Loucy (cell line): ENCODE measurements around the gene TTC7B.

Experiments used
- H2AFZ ChIP-seq: fragments of 200-600 bp; sonication (generic); 2 replicates; pipeline ENCODE4 v1.6.0; 2016; ENCODE audit warnings: antibody characterized with exemption, mild to moderate bottlenecking, low read length, moderate library complexity
- H3F3A ChIP-seq: fragments of 200-600 bp; 2 replicates; pipeline ENCODE4 v1.6.0; 2016; ENCODE audit warnings: antibody characterized with exemption, low read depth, mild to moderate bottlenecking
- H3K27me3 ChIP-seq: fragments of 200-600 bp; sonication (generic); 2 replicates; pipeline ENCODE4 v1.6.1; 2014; ENCODE audit warnings: low read length, mild to moderate bottlenecking; ENCODE audit not compliant: insufficient read depth, poor library complexity, severe bottlenecking
- H3K36me3 ChIP-seq: fragments of 200-600 bp; sonication (generic); 2 replicates; pipeline ENCODE4 v1.6.1; 2016; ENCODE audit warnings: low read length; ENCODE audit not compliant: insufficient read depth
- H3K4me1 ChIP-seq: fragments of 200-600 bp; sonication (generic); 2 replicates; pipeline ENCODE4 v1.5.1; 2014; ENCODE audit warnings: low read length, mild to moderate bottlenecking; ENCODE audit not compliant: insufficient read depth, poor library complexity, severe bottlenecking
- H3K4me2 ChIP-seq: fragments of 200-600 bp; sonication (generic); 2 replicates; pipeline ENCODE4 v1.6.0; 2014; ENCODE audit warnings: antibody characterized with exemption, low read length, low read depth, mild to moderate bottlenecking; ENCODE audit not compliant: poor library complexity, severe bottlenecking
- H3K4me3 ChIP-seq: fragments of 200-600 bp; sonication (generic); 2 replicates; pipeline ENCODE4 v1.5.1; 2014; ENCODE audit warnings: low read length, mild to moderate bottlenecking, mixed read lengths; ENCODE audit not compliant: poor library complexity, severe bottlenecking
- H3K79me2 ChIP-seq: fragments of 200-600 bp; sonication (generic); 2 replicates; pipeline ENCODE4 v1.6.1; 2014; ENCODE audit warnings: low read length; ENCODE audit not compliant: insufficient read depth
- H3K9ac ChIP-seq: fragments of 200-600 bp; sonication (generic); 2 replicates; pipeline ENCODE4 v1.6.0; 2014; ENCODE audit warnings: mild to moderate bottlenecking, low read depth, low read length, moderate library complexity; ENCODE audit not compliant: poor library complexity, severe bottlenecking
- H3K9me2 ChIP-seq: fragments of 200-600 bp; sonication (generic); replicated peaks from 2 replicates; pipeline ENCODE4 v1.6.1; 2016; ENCODE audit warnings: low read depth, low read length, mixed read lengths
- H3K9me3 ChIP-seq: fragments of 200-600 bp; sonication (generic); 2 replicates; pipeline ENCODE4 v1.6.1; 2014; ENCODE audit warnings: mild to moderate bottlenecking, antibody characterized with exemption, low read length, low read depth; ENCODE audit not compliant: insufficient read depth
- H4K20me1 ChIP-seq: fragments of 200-600 bp; sonication (generic); 2 replicates; pipeline ENCODE4 v1.6.0; 2014; ENCODE audit warnings: antibody characterized with exemption, low read length, mild to moderate bottlenecking; ENCODE audit not compliant: insufficient read depth, poor library complexity, severe bottlenecking
- EZH2phosphoT487 ChIP-seq: fragments of 200-600 bp; IDR thresholded peaks from 2 replicates; pipeline ENCODE4 v1.6.1; 2018; ENCODE audit warnings: antibody characterized with exemption, mild to moderate bottlenecking, moderate library complexity, borderline replicate concordance
- TF ChIP-seq, protein P1 (sequence below): fragments of 200-600 bp; sonication (generic); conservative IDR thresholded peaks from 2 replicates; pipeline ENCODE4 v1.5.1; 2014; ENCODE audit warnings: mild to moderate bottlenecking, antibody characterized with exemption, low read length

The TTC7B gene

DNA sequence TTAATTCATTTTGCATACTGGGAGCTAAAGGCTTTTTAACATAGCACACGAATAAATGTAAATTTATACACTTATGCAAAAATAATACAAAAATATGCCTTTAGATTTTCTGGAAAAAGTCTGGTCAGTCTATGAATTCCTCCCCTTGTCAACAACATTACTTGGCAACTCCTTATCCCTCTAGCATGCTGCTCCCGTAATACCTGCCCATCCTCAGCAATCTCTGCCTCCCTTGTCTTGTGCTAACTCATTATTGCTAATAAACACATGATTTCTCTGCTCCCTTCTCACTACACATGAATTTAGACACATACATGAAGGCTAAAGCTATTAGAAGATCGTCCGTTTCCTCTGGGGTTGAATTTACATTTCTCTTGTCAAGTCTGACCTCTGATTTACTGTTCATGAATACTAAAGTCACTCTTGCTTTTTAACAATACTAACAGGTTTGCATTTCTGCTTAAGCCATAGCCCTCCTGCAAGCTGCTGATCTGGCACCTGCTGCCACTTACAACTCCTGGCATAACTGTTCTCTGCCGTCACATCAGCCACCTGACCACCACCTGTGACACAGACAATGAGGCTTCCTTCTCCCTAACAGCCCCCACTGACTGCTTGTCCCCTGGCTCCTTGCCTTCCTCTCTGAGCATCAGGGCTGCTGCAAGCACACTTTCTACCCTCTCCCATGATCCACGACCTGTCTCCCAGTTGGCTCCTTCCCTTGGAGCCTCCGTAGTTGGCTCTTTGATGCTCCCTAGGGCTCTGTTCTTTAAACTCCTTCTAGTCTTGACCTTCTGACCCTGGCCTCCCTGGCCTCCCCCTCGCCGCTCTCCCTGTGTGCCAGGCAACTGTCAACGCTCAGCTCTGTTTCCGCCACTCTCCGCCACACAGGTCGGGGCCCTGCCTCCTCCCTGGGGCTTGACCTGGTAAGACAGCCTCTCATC, 241.8 kb downstream of the TTC7B start:
- Histone ChIP-seq H4K20me1 (no peaks in the 10 kb centered on the region), H3K4me3 (no peak overlapping the region), H3F3A (no peaks in the 10 kb centered on the region), H3K9me2 (no peaks in the 10 kb centered on the region), H3K4me1 (no peaks in the 10 kb centered on the region), H2AFZ (no peak overlapping the region), H3K36me3 (peaks cover 3% of the 10 kb centered on the region; the same call in 1 of the 2 replicates), H3K4me2 (no peak overlapping the region), H3K9ac (no peak overlapping the region), H3K79me2 (no peaks in the 10 kb centered on the region), H3K27me3 (no peaks in the 10 kb centered on the region), H3K9me3 (no peaks in the 10 kb centered on the region)
- TF ChIP-seq, protein P1, sequence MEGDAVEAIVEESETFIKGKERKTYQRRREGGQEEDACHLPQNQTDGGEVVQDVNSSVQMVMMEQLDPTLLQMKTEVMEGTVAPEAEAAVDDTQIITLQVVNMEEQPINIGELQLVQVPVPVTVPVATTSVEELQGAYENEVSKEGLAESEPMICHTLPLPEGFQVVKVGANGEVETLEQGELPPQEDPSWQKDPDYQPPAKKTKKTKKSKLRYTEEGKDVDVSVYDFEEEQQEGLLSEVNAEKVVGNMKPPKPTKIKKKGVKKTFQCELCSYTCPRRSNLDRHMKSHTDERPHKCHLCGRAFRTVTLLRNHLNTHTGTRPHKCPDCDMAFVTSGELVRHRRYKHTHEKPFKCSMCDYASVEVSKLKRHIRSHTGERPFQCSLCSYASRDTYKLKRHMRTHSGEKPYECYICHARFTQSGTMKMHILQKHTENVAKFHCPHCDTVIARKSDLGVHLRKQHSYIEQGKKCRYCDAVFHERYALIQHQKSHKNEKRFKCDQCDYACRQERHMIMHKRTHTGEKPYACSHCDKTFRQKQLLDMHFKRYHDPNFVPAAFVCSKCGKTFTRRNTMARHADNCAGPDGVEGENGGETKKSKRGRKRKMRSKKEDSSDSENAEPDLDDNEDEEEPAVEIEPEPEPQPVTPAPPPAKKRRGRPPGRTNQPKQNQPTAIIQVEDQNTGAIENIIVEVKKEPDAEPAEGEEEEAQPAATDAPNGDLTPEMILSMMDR: no peak
- TF ChIP-seq EZH2phosphoT487: no peak

DNA sequence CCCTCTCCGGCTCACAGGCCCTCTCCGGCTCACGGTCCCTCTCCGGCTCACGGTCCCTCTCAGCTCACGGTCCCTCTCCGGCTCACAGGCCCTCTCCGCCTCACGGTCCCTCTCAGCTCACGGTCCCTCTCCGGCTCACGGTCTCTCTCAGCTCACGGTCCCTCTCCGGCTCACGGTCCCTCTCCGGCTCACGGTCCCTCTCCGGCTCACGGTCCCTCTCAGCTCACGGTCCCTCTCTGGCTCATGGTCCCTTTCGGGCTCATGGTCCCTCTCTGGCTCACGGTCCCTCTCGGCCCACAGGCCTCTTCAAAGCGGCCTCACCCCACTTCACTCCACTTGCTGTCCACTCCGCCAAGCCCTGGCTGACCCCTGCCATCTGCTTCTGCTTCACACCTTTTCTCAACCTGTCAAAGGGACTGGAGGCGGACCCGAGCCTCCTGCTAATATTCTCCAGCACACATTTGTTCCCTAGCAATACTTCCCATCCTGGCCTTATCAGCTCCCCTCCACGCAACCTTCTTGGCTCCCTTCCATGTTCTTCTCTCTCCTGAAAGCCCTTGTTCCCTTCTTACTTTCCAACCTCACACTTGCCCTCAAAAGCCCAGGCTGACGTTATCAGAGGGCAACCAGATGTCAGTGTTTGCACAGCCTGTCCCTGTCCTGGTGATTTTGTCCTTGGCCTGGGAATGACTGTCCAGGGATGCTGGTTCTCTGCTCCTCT, 242.7 kb downstream of the TTC7B start:
- TF ChIP-seq, protein P1: no peak
- TF ChIP-seq EZH2phosphoT487: no peak
- H3F3A ChIP-seq: no peaks in the 10 kb centered on the region
- H3K9me2 ChIP-seq: no peaks in the 10 kb centered on the region
- H3K4me3 ChIP-seq: no peak overlapping the region
- H3K36me3 ChIP-seq: peaks cover 3% of the 10 kb centered on the region; the same call in 1 of the 2 replicates
- H3K27me3 ChIP-seq: no peaks in the 10 kb centered on the region
- no peaks in the 10 kb centered on the region for H3K4me1 ChIP-seq
- no peaks in the 10 kb centered on the region for H3K9me3 ChIP-seq
- no peak overlapping the region for H3K4me2 ChIP-seq
- no peaks in the 10 kb centered on the region for H3K79me2 ChIP-seq
- H4K20me1 ChIP-seq: no peaks in the 10 kb centered on the region
- no peak overlapping the region for H3K9ac ChIP-seq
- no peak overlapping the region for H2AFZ ChIP-seq

DNA sequence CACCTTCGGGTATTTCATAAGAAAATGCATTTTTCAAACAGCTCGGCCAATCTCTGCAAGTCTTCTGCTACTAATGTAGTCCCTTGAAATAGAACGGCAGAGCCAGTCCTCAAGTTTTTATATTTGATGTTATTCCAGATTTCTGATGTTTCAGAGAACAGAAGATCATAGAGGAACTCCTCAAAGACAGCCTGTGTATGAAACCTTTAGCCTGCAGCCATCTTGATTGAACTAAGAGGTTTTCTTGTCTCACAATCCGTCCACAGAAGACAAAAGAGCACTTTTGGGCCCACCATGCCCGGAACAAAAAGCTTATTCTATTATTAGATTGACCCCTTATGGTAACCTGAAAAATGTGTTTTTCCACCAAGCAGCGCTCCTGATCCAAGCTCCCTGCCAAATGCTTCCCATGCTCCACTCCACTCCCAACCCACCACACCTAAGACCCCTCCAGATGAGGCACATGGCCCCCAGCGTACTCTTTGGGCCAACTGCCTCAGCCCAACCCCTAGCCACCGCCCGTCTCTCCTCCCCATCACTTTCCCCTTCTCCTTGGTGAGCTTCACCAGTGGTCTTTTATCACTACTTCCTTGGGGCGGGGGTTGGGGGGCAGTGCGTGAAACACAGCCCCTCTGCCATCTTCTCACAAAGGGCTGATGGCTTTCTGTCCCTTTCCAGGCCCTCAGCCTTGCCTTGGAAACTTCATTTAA, 243.6 kb downstream of the TTC7B start:
- Histone ChIP-seq H3K9ac (no peak overlapping the region), H3K4me1 (no peaks in the 10 kb centered on the region), H2AFZ (no peak overlapping the region), H4K20me1 (no peaks in the 10 kb centered on the region), H3K9me3 (no peaks in the 10 kb centered on the region), H3K4me2 (no peak overlapping the region), H3K4me3 (no peak overlapping the region), H3K9me2 (no peaks in the 10 kb centered on the region), H3K27me3 (no peaks in the 10 kb centered on the region), H3F3A (no peaks in the 10 kb centered on the region), H3K36me3 (peaks cover under 1% of the 10 kb centered on the region; the same call in 1 of the 2 replicates), H3K79me2 (no peaks in the 10 kb centered on the region)
- TF ChIP-seq, protein P1: no peak
- TF ChIP-seq EZH2phosphoT487: no peak
